Glutamatergic neuron (in vitro differentiated cells): ENCODE results near the gene POU3F2. TPM values are rescaled to one million over a fixed set of nuclear protein-coding genes. Genes with fewer than 3 reads are reported as not detected.

Experiments used
- DNase-seq: peaks from one replicate; pipeline ENCODE4 v3.0.0; 2022
- H3K27ac Mint-ChIP-seq: one replicate; pipeline ENCODE4 v1.8.0; 2020; ENCODE audit warnings: mild to moderate bottlenecking, mixed read lengths, inconsistent platforms; ENCODE audit not compliant: unreplicated experiment
- H3K27me3 Mint-ChIP-seq: one replicate; pipeline ENCODE4 v1.8.0; 2020; ENCODE audit warnings: mild to moderate bottlenecking, moderate library complexity, mixed read lengths, inconsistent platforms; ENCODE audit not compliant: unreplicated experiment
- H3K36me3 Mint-ChIP-seq: one replicate; pipeline ENCODE4 v1.8.0; 2020; ENCODE audit warnings: mild to moderate bottlenecking, mixed read lengths, inconsistent platforms; ENCODE audit not compliant: unreplicated experiment
- H3K4me1 Mint-ChIP-seq: one replicate; pipeline ENCODE4 v1.8.0; 2020; ENCODE audit warnings: mild to moderate bottlenecking, low read depth, mixed read lengths, inconsistent platforms; ENCODE audit not compliant: unreplicated experiment
- H3K4me3 Mint-ChIP-seq: one replicate; pipeline ENCODE4 v1.8.0; 2020; ENCODE audit warnings: mild to moderate bottlenecking, mixed read lengths, inconsistent platforms; ENCODE audit not compliant: unreplicated experiment
- H3K9me3 Mint-ChIP-seq: one replicate; pipeline ENCODE4 v1.8.0; 2020; ENCODE audit warnings: mild to moderate bottlenecking, moderate library complexity, mixed read lengths, inconsistent platforms; ENCODE audit not compliant: unreplicated experiment
- total RNA-seq: library from RNA; stranded (reverse); fragmentation: NEBNext Ultra II Directional; extraction: Animal tissue kit (Norgen Biotek cat#: 25700); gene quantifications from one replicate; pipeline ENCODE4 v1.2.1, GENCODE V29; 2021; ENCODE audit not compliant: unreplicated experiment
- TF ChIP-seq, protein P1 (sequence below): fragments of 200-600 bp; sonication (generic); IDR thresholded peaks from one replicate; pipeline ENCODE4 v1.5.0; 2021; ENCODE audit not compliant: partially characterized antibody, unreplicated experiment

The POU3F2 gene
- total RNA-seq, 1 donor from 2014 or later = 71.0 TPM

DNA sequence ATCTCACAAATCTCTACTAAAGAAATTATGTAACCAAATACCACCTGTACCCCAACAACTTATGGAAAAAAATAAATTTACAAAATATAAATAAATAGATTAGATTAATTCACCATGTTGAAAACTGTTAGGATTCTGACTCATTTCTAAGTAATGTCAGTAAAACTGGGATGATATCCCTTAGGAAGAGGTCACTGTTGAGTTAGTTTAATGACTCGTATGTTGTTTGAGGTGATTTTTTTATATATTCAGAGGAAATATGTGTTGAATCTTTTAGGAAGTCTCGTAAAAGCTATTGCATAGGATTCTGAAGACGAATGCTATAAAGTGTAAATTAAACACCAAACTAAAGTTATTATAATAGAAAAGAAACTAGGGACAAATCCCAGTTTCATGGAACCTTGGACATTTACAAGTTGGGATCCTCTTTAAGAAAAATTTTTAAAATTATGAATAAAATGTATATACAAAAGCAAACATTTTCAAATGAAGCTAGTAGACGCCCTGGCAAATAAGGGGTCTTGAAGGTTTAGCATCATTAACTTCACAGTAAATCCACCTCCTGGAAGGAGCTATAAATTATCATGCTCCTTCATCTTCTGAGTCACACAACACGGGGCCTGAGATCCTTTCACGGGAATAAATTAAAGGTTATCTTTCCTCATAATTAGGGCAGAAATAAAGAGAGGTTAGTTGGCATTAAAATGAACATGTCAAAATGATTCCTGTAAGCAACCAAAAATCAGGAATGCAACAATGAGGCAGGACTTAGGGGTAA is 37.0 kb upstream of the POU3F2 start:
- Mint-ChIP-seq H3K4me3 (no peak overlapping the region), H3K4me1 (peaks cover 6% of the 10 kb centered on the region), H3K36me3 (peaks cover 4% of the 10 kb centered on the region), H3K9me3 (no peaks in the 10 kb centered on the region), H3K27ac (no peak overlapping the region), H3K27me3 (no peaks in the 10 kb centered on the region)
- no peak for DNase-seq
- TF ChIP-seq, protein P1, sequence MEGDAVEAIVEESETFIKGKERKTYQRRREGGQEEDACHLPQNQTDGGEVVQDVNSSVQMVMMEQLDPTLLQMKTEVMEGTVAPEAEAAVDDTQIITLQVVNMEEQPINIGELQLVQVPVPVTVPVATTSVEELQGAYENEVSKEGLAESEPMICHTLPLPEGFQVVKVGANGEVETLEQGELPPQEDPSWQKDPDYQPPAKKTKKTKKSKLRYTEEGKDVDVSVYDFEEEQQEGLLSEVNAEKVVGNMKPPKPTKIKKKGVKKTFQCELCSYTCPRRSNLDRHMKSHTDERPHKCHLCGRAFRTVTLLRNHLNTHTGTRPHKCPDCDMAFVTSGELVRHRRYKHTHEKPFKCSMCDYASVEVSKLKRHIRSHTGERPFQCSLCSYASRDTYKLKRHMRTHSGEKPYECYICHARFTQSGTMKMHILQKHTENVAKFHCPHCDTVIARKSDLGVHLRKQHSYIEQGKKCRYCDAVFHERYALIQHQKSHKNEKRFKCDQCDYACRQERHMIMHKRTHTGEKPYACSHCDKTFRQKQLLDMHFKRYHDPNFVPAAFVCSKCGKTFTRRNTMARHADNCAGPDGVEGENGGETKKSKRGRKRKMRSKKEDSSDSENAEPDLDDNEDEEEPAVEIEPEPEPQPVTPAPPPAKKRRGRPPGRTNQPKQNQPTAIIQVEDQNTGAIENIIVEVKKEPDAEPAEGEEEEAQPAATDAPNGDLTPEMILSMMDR = no peak

DNA sequence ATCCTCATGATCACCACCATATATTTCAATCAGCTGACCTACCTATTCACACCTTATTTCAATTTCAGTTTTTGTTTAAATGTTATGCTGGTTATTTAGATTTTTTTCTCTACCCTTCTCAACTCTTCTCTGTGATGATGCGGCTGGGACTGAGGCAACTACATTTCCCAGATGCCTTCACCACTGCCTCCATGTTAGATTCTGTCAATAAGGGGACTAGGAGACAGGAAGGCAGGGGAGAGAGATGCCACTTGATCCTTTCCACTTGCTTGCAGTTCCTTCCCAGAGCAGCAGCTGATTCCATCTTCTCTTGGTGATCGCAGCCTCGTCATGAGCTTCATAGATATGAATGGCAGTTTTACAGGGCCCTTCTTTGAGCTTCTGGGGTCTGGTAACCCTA is 33.5 kb upstream of the POU3F2 start:
- peaks cover 6% of the 10 kb centered on the region for H3K36me3 Mint-ChIP-seq
- H3K27me3 Mint-ChIP-seq = no peaks in the 10 kb centered on the region

DNA sequence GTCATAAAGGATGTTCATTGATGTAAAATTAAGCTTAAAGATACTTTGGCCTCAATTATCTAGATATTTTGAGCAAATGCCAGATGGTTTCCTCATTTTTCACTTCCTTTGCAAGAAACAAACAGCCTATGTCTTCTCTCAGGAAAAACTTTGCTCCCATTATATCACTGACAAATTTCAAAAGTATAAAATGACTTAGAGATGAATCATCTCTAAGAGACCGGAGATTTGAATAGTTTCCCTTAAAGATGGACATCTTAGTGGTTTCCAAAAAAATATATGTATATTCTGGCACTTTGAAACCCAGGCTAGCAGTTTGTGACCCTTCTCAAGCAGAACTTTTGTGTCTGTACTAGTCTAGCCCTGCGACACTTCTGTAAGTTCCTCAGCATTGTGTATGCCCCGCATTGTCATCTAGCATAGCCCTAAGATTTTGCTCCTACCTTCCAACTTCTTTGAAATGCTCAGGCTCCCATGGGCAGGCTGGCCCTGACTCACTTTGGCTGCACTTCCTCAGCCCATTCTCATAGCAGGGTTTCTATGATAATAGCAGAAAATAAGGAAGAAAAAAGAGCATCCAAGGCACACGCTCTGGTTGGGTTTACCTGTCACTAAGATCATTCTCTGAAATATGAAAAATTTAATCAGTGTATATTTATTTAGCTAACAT is 25.7 kb upstream of the POU3F2 start:
- Mint-ChIP-seq H3K9me3 (no peaks in the 10 kb centered on the region), H3K4me3 (no peak overlapping the region), H3K27ac (no peak overlapping the region), H3K27me3 (peaks cover 1% of the 10 kb centered on the region), H3K36me3 (no peaks in the 10 kb centered on the region), H3K4me1 (no peaks in the 10 kb centered on the region)
- TF ChIP-seq, protein P1 = no peak
- DNase-seq = no peak

More for the DNA sequence above, 33.5 kb upstream of the POU3F2 start:
- no peak for DNase-seq
- Mint-ChIP-seq H3K4me1 (no peaks in the 10 kb centered on the region), H3K27ac (no peak overlapping the region), H3K9me3 (no peaks in the 10 kb centered on the region), H3K4me3 (no peak overlapping the region)
- TF ChIP-seq, protein P1 = no peak

DNA sequence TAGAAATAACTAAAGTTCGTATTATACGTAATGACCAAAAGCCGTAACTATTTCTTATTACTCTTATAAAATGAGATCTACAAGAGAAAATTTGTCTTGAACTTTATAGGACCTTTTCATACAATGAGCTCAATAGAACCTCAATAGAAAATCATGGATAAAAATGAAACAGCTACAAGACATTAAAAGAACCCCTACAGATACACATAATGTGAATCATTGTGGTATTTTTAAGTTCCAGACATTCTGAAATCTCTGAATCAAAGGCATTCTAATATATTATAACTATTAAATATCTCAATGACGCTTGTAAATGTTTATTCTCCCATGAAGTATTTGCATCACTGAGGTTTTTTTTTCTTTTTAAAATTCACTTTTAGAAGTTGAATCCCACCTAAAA is 22.2 kb upstream of the POU3F2 start:
- no peaks in the 10 kb centered on the region for H3K9me3 Mint-ChIP-seq
- TF ChIP-seq, protein P1 = no peak
- no peaks in the 10 kb centered on the region for H3K4me1 Mint-ChIP-seq
- H3K4me3 Mint-ChIP-seq = no peak overlapping the region
- H3K27me3 Mint-ChIP-seq = no peaks in the 10 kb centered on the region
- no peak overlapping the region for H3K27ac Mint-ChIP-seq
- DNase-seq = no peak
- H3K36me3 Mint-ChIP-seq = peaks cover 6% of the 10 kb centered on the region

DNA sequence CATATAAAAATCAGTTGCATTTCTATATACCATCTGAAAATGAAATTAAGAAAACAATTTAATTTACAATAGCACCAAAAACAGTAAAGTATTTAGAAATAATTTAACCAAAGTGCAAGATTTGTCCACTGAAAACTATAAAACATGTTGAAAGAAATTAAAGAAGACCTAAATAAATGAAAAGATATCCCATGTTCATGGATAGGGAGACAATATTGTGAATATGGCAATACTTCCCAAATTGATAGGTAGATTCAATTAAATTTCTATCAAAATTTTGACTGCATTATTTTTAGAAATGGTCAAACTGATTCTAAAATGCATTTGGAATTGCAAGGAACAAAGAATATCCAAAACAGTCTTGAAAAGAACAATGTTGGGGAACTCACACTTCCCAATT is 17.6 kb upstream of the POU3F2 start:
- Mint-ChIP-seq H3K4me1 (no peaks in the 10 kb centered on the region), H3K36me3 (peaks cover 6% of the 10 kb centered on the region), H3K4me3 (no peak overlapping the region), H3K27me3 (no peaks in the 10 kb centered on the region), H3K27ac (no peak overlapping the region), H3K9me3 (peaks cover 2% of the 10 kb centered on the region)
- TF ChIP-seq, protein P1 = no peak
- no peak for DNase-seq
